ENCODE results near the gene RMDN3. TPM values are rescaled to one million over a fixed set of nuclear protein-coding genes. Genes with fewer than 3 reads are reported as not detected.
A peak's percentile ranks its signal among the peaks of the same experiment; 100 is the strongest.

RMDN3 gene
- total and polyA plus RNA-seq, 9 of the 15 experiments (the other 6 are each of a cell fraction or from before 2014, with no cell fraction given) = 8.1 to 38.2 (median 25.9) TPM

GRCh38 chr15:40747685-40748631 is 7.1 kb downstream of the RMDN3 start (continued):
- TF ChIP-seq GTF3C2 (IDR thresholded peaks at IDR 0.05; ENCODE audit: borderline replicate concordance, extremely low read depth, insufficient read length) (no peak), TEAD4 (IDR thresholded peaks at IDR 0.05; ENCODE audit: low read length) (peak; percentile 42; the same call in 1 of the 2 replicates), TEAD4 (CRISPR knock-in tag; IDR thresholded peaks at IDR 0.05; ENCODE audit: borderline replicate concordance) (no peak), HMBOX1 (IDR thresholded peaks at IDR 0.05) (peak; percentile 92), POLR2G (IDR thresholded peaks at IDR 0.05; ENCODE audit: low read depth, low read length) (peak; percentile 37; the same call in 1 of the 2 replicates), FOS (IDR thresholded peaks at IDR 0.05; ENCODE audit: extremely low read depth, insufficient read length) (no peak), CHCHD3 (CRISPR knock-in tag; IDR thresholded peaks at IDR 0.05) (no peak), JUNB (CRISPR knock-in tag; conservative IDR thresholded peaks at IDR 0.05) (no peak), SIN3A (IDR thresholded peaks at IDR 0.05; ENCODE audit: borderline replicate concordance in 2 of 2, control insufficient read depth in 1 of 2, low read depth in 2 of 2, low read length in 2 of 2) (no peak), CREM (IDR thresholded peaks at IDR 0.05; ENCODE audit: low read depth) (peak; percentile 41), MXI1 (IDR thresholded peaks at IDR 0.05; ENCODE audit: low read depth, low read length) (no peak), MYC (IDR thresholded peaks at IDR 0.05; ENCODE audit: low read depth, low read length) (0 out of 2 replicates have a peak, but pooled peaks have one; percentile 30), MYC (CRISPR knock-in tag; IDR thresholded peaks at IDR 0.05; ENCODE audit: borderline replicate concordance, low read depth) (no peak), E2F4 (CRISPR knock-in tag; IDR thresholded peaks at IDR 0.05; ENCODE audit: low read depth) (no peak), CREB3L1 (IDR thresholded peaks at IDR 0.05; ENCODE audit: borderline replicate concordance, low read depth) (no peak), ZKSCAN3 (CRISPR knock-in tag; IDR thresholded peaks at IDR 0.05) (no peak), TFAM (CRISPR knock-in tag; conservative IDR thresholded peaks at IDR 0.05) (no peak), ZNF444 (CRISPR knock-in tag; IDR thresholded peaks at IDR 0.05) (no peak)

Measured in K562 (cell line).